Naive thymus-derived CD4-positive, alpha-beta T cell (primary cell): ENCODE data around the gene PRKN. TPM values are rescaled to one million over a fixed set of nuclear protein-coding genes. Genes with fewer than 3 reads are reported as not detected.

ENCODE experiments used
- ATAC-seq: fragments of 150-1000 bp; cut with Tn5 transposase; 2 replicates; pipeline ENCODE4 v1.10.0; 2021; ENCODE audit warnings: mild to moderate bottlenecking, moderate library complexity
- CTCF ChIA-PET: fragments of 350-600 bp; sonication (Branson Sonifier 250); formaldehyde crosslinking; loops from one replicate; lab custom pipeline; 2021; ENCODE audit warnings: antibody characterized with exemption; lab: Charles Lee
- POLR2A ChIA-PET: fragments of 350-600 bp; sonication (Branson Sonifier 250); formaldehyde crosslinking; loops from one replicate; lab custom pipeline; 2021; ENCODE audit warnings: antibody characterized with exemption, inconsistent platforms; lab: Charles Lee
- DNase-seq, 9 donors: peaks; one replicate each; pipeline versions ENCODE4 v3.0.0 to v3.0.0-alpha.2; 2020 to 2022; ENCODE audit warnings: mixed read lengths in 1 of 9
- H3K27ac ChIP-seq: one replicate; pipeline ENCODE4 v1.7.0; 2013; ENCODE audit warnings: mild to moderate bottlenecking, low read depth, low read length, moderate library complexity
- H3K27me3 ChIP-seq, 2 donors: one replicate each; pipeline ENCODE4 v1.7.0; 2013; ENCODE audit warnings: low read length in 2 of 2, mild to moderate bottlenecking in 2 of 2, moderate library complexity in 2 of 2; ENCODE audit not compliant: control insufficient read depth in 2 of 2, insufficient read depth in 2 of 2
- H3K36me3 ChIP-seq, 3 experiments: 1 replicate in 2 of 3; 2 replicates in 1 of 3; pipeline ENCODE4 v1.7.0; 2013; ENCODE audit warnings: low read length in 3 of 3, mild to moderate bottlenecking in 3 of 3, moderate library complexity in 1 of 3; ENCODE audit not compliant: insufficient read depth in 3 of 3, control insufficient read depth in 2 of 3
- H3K4me1 ChIP-seq, 2 donors: one replicate each; pipeline ENCODE4 v1.7.0; 2013; ENCODE audit warnings: low read length in 2 of 2, mild to moderate bottlenecking in 2 of 2, moderate library complexity in 1 of 2; ENCODE audit not compliant: control insufficient read depth in 2 of 2, insufficient read depth in 2 of 2
- H3K4me3 ChIP-seq: 2 replicates; pipeline ENCODE4 v1.7.0; 2013; ENCODE audit warnings: mild to moderate bottlenecking, low read length
- H3K9me3 ChIP-seq, 3 experiments: 1 replicate in 2 of 3; 2 replicates in 1 of 3; pipeline ENCODE4 v1.7.0; 2013; ENCODE audit warnings: low read length in 3 of 3; ENCODE audit not compliant: control insufficient read depth in 2 of 3
- H3K27ac Mint-ChIP-seq, 9 donors: one replicate each; pipeline ENCODE4 v1.8.0; 2020 to 2022; ENCODE audit warnings: mixed read lengths in 9 of 9, mild to moderate bottlenecking in 8 of 9, moderate library complexity in 5 of 9, inconsistent platforms in 2 of 9
- H3K27me3 Mint-ChIP-seq, 5 donors: one replicate each; pipeline ENCODE4 v1.8.0; 2021 to 2022; ENCODE audit warnings: mixed read lengths in 5 of 5, mild to moderate bottlenecking in 1 of 5
- H3K36me3 Mint-ChIP-seq, 5 donors: one replicate each; pipeline ENCODE4 v1.8.0; 2020 to 2022; ENCODE audit warnings: mixed read lengths in 5 of 5, mild to moderate bottlenecking in 3 of 5, inconsistent platforms in 1 of 5
- H3K4me1 Mint-ChIP-seq, 7 donors: one replicate each; pipeline ENCODE4 v1.8.0; 2020 to 2022; ENCODE audit warnings: mixed read lengths in 7 of 7, mild to moderate bottlenecking in 3 of 7, inconsistent platforms in 1 of 7
- H3K4me3 Mint-ChIP-seq, 10 donors: one replicate each; pipeline ENCODE4 v1.8.0; 2020 to 2022; ENCODE audit warnings: mild to moderate bottlenecking in 10 of 10, mixed read lengths in 10 of 10, moderate library complexity in 6 of 10, inconsistent platforms in 2 of 10
- H3K9me3 Mint-ChIP-seq, 11 donors: one replicate each; pipeline ENCODE4 v1.8.0; 2020 to 2022; ENCODE audit warnings: mixed read lengths in 11 of 11, mild to moderate bottlenecking in 4 of 11, inconsistent platforms in 1 of 11, moderate library complexity in 1 of 11
- intact Hi-C, 2 donors: fragments of 100-400 bp; cut with micrococcal nuclease; formaldehyde crosslinking; loops; one replicate each; pipeline ENCODE4 v1.15.1; 2023
- polyA plus RNA-seq, 2 donors: library from polyadenylated mRNA; unstranded; fragments of 300-500 nt; fragmentation: Illumina TruSeq; gene quantifications; one replicate each; pipeline ENCODE4 v1.2.3, GENCODE V29; 2021
- total RNA-seq, 6 experiments: library from RNA in 5 of 6; stranded (reverse) in 5 of 6; gene quantifications; 1 replicate in 5 of 6; 2 replicates in 1 of 6; pipeline ENCODE4 v1.2.3 and lab custom pipeline; 2021 to 2026

PRKN gene
- total and polyA plus RNA-seq, 7 experiments from 2014 or later: 0.44 to 10.3 (median 8.1) TPM

- intact Hi-C loops: no loop called here
- ATAC-seq (no peak), DNase-seq (no peak)
- H3K27me3 ChIP-seq: no peaks in the 10 kb centered on the region
- no peaks in the 10 kb centered on the region for H3K4me1 ChIP-seq
- Mint-ChIP-seq H3K27me3 (peaks cover 0 to 4% (median 0%) of the 10 kb centered on the region in 5 donors), H3K36me3 (no peaks in the 10 kb centered on the region), H3K4me3 (no peak overlapping the region), H3K27ac (no peak overlapping the region), H3K9me3 (peaks cover 0 to 6% (median 0%) of the 10 kb centered on the region in 11 donors), H3K4me1 (no peaks in the 10 kb centered on the region)
- no peaks in the 10 kb centered on the region for H3K36me3 ChIP-seq
- ChIA-PET POLR2A (no interaction called here), CTCF (no interaction called here)
- no peak overlapping the region for H3K27ac ChIP-seq
- no peak overlapping the region for H3K4me3 ChIP-seq
- no peaks in the 10 kb centered on the region for H3K9me3 ChIP-seq
These were observed 26.2 kb upstream of the PRKN start for GRCh38 chr6:162753775-162754174.

GRCh38 chr6:162751211-162751859 lies 23.8 kb upstream of the PRKN start:
- Mint-ChIP-seq H3K9me3 (peaks cover 0 to 1% (median 0%) of the 10 kb centered on the region in 11 donors), H3K4me3 (no peak overlapping the region), H3K36me3 (no peaks in the 10 kb centered on the region), H3K27me3 (no peaks in the 10 kb centered on the region), H3K4me1 (no peaks in the 10 kb centered on the region), H3K27ac (no peak overlapping the region)
- Histone ChIP-seq H3K36me3 (no peaks in the 10 kb centered on the region), H3K4me3 (no peak overlapping the region), H3K27ac (no peak overlapping the region), H3K4me1 (no peaks in the 10 kb centered on the region), H3K9me3 (no peaks in the 10 kb centered on the region), H3K27me3 (no peaks in the 10 kb centered on the region)
- POLR2A ChIA-PET: no interaction called here
- intact Hi-C loops: no loop called here
- no peak for ATAC-seq
- CTCF ChIA-PET: no interaction called here
- DNase-seq: no peak

GRCh38 chr6:162750776-162751175 lies 23.2 kb upstream of the PRKN start:
- no peaks in the 10 kb centered on the region for H3K4me1 ChIP-seq
- CTCF ChIA-PET: no interaction called here
- Mint-ChIP-seq H3K4me1 (no peaks in the 10 kb centered on the region), H3K9me3 (no peaks in the 10 kb centered on the region), H3K36me3 (no peaks in the 10 kb centered on the region), H3K27me3 (no peaks in the 10 kb centered on the region), H3K4me3 (no peak overlapping the region), H3K27ac (no peak overlapping the region)
- DNase-seq: no peak
- intact Hi-C loops: no loop called here
- H3K27ac ChIP-seq: no peak overlapping the region
- H3K4me3 ChIP-seq: no peak overlapping the region
- H3K27me3 ChIP-seq: no peaks in the 10 kb centered on the region
- no peak for ATAC-seq
- POLR2A ChIA-PET: no interaction called here
- H3K9me3 ChIP-seq: no peaks in the 10 kb centered on the region
- no peaks in the 10 kb centered on the region for H3K36me3 ChIP-seq

- no peaks in the 10 kb centered on the region for H3K27me3 Mint-ChIP-seq
- intact Hi-C loops: loop anchor here in 1 of 2 donors (2.0 kb wide), 1 partner anchor 1318 kb away; no protein-coding TSS in a partner anchor
- Histone ChIP-seq H3K4me3 (no peak overlapping the region), H3K4me1 (peaks cover 0 to 8% of the 10 kb centered on the region in 2 donors), H3K27ac (no peak overlapping the region), H3K36me3 (no peaks in the 10 kb centered on the region), H3K9me3 (no peaks in the 10 kb centered on the region), H3K27me3 (no peaks in the 10 kb centered on the region)
- POLR2A ChIA-PET: no interaction called here
- DNase-seq (no peak), ATAC-seq (no peak)
- peaks cover 0 to 8% (median 0%) of the 10 kb centered on the region in 5 donors for H3K36me3 Mint-ChIP-seq
- H3K4me1 Mint-ChIP-seq: peaks cover 5 to 13% (median 11%) of the 10 kb centered on the region in 7 donors
- no peak overlapping the region for H3K27ac Mint-ChIP-seq
- CTCF ChIA-PET: interaction anchor here (0.7 to 0.8 kb wide), 2 partner anchors 90 to 1319 kb away, joined by 3 read pairs; no protein-coding TSS in a partner anchor
- no peak overlapping the region for H3K4me3 Mint-ChIP-seq
- H3K9me3 Mint-ChIP-seq: peaks cover 0 to 4% (median 0%) of the 10 kb centered on the region in 11 donors
These were observed 9.4 kb upstream of the PRKN start for GRCh38 chr6:162736961-162737360.

- Mint-ChIP-seq H3K27ac (peak overlapping the region in 8 of 9 donors; percentile 37 to 81 (median 62)), H3K27me3 (peaks cover 0 to 7% (median 0%) of the 10 kb centered on the region in 5 donors), H3K36me3 (peaks cover 0 to 13% (median 0%) of the 10 kb centered on the region in 5 donors), H3K9me3 (peaks cover 0 to 4% (median 0%) of the 10 kb centered on the region in 11 donors), H3K4me1 (peaks cover 5 to 15% (median 13%) of the 10 kb centered on the region in 7 donors), H3K4me3 (peak overlapping the region in 8 of 10 donors; percentile 2 to 53 (median 38))
- H3K4me3 ChIP-seq: no peak overlapping the region
- peak in 6 of 9 donors; percentile 7 to 33 (median 18) for DNase-seq
- peak overlapping the region; percentile 39 for H3K27ac ChIP-seq
- no peaks in the 10 kb centered on the region for H3K9me3 ChIP-seq
- intact Hi-C loops: no loop called here
- peaks cover 0 to 8% of the 10 kb centered on the region in 2 donors for H3K4me1 ChIP-seq
- ChIA-PET POLR2A (interaction anchor here (1.2 kb wide), 1 partner anchor 8 kb away, joined by 3 read pairs; no protein-coding TSS in a partner anchor), CTCF (no interaction called here)
- H3K27me3 ChIP-seq: no peaks in the 10 kb centered on the region
- ATAC-seq: peak; percentile 56
- H3K36me3 ChIP-seq: no peaks in the 10 kb centered on the region
These were observed 5.9 kb upstream of the PRKN start for GRCh38 chr6:162733489-162733888.

GRCh38 chr6:162730502-162730901 lies 2.9 kb upstream of the PRKN start:
- Mint-ChIP-seq H3K36me3 (peaks cover 0 to 13% (median 0%) of the 10 kb centered on the region in 5 donors), H3K27ac (peak overlapping the region in 2 of 9 donors; percentile 12 to 45), H3K4me1 (peaks cover 11 to 32% (median 27%) of the 10 kb centered on the region in 7 donors), H3K4me3 (no peak overlapping the region), H3K27me3 (peaks cover 0 to 13% (median 0%) of the 10 kb centered on the region in 5 donors), H3K9me3 (peaks cover 0 to 4% (median 0%) of the 10 kb centered on the region in 11 donors)
- CTCF ChIA-PET: no interaction called here
- H3K27me3 ChIP-seq: no peaks in the 10 kb centered on the region
- H3K36me3 ChIP-seq: peaks cover 0 to 5% (median 0%) of the 10 kb centered on the region in 3 experiments
- H3K9me3 ChIP-seq: no peaks in the 10 kb centered on the region
- ATAC-seq (no peak), DNase-seq (no peak)
- no peak overlapping the region for H3K4me3 ChIP-seq
- peaks cover 0 to 8% of the 10 kb centered on the region in 2 donors for H3K4me1 ChIP-seq
- H3K27ac ChIP-seq: no peak overlapping the region
- intact Hi-C loops: no loop called here
- POLR2A ChIA-PET: no interaction called here
